Left ventricle myocardium inferior (tissue), 1 donor: ENCODE data around the gene DERL3. TPM values are rescaled to one million over a fixed set of nuclear protein-coding genes. Genes with fewer than 3 reads are reported as not detected.
A peak's percentile ranks its signal among the peaks of the same experiment; 100 is the strongest.

ENCODE experiments used
- DNase-seq: peaks from one replicate; pipeline ENCODE4 v3.0.0-alpha.2; 2020
- H3K27ac ChIP-seq: fragments of 200-600 bp; replicated peaks from 2 replicates; pipeline ENCODE4 v1.8.0; 2021
- H3K27me3 ChIP-seq: fragments of 200-600 bp; 2 replicates; pipeline ENCODE4 v1.8.0; 2021; ENCODE audit warnings: low read depth
- H3K36me3 ChIP-seq: fragments of 200-600 bp; 2 replicates; pipeline ENCODE4 v1.8.0; 2021
- H3K4me1 ChIP-seq: fragments of 200-600 bp; 2 replicates; pipeline ENCODE4 v1.8.0; 2021
- H3K4me3 ChIP-seq: fragments of 200-600 bp; 2 replicates; pipeline ENCODE4 v1.8.0; 2021; ENCODE audit warnings: mild to moderate bottlenecking, moderate library complexity
- H3K9me3 ChIP-seq: fragments of 200-600 bp; replicated peaks from 2 replicates; pipeline ENCODE4 v1.8.0; 2021
- CTCF ChIP-seq: fragments of 200-600 bp; IDR thresholded peaks from 2 replicates; pipeline ENCODE4 v1.8.0; 2021; ENCODE audit warnings: antibody characterized with exemption, mild to moderate bottlenecking, borderline replicate concordance
- intact Hi-C: fragments of 100-400 bp; cut with micrococcal nuclease; formaldehyde crosslinking; loops from one replicate; pipeline ENCODE4 v1.11.0; 2022
- total RNA-seq: library from RNA; stranded (reverse); fragmentation: NEBNext Ultra II Directional; extraction: Animal tissue kit (Norgen Biotek cat#: 25700); gene quantifications from one replicate; pipeline ENCODE4 v1.2.1, GENCODE V29; 2021
- donor health status: DM: no; HTN: yes; CAD: no; lungs with severe emphysema.

The DERL3 gene
- total RNA-seq, 1 donor from 2014 or later, result 2.0 TPM

- Histone ChIP-seq H3K27me3 (no peaks in the 10 kb centered on the region), H3K36me3 (no peaks in the 10 kb centered on the region), H3K4me1 (peaks cover 50% of the 10 kb centered on the region), H3K9me3 (no peaks in the 10 kb centered on the region), H3K27ac (peak overlapping the region; percentile 86), H3K4me3 (no peak overlapping the region)
- TF ChIP-seq CTCF, result no peak
- DNase-seq, result no peak
- intact Hi-C loops, result loop anchor here (5.0 kb wide), 1 partner anchor 73 kb away; the partner anchor contains the start of gene MMP11
These were observed 6.7 kb upstream of the DERL3 start for GRCh38 chr22:23845265-23846080.

DNA sequence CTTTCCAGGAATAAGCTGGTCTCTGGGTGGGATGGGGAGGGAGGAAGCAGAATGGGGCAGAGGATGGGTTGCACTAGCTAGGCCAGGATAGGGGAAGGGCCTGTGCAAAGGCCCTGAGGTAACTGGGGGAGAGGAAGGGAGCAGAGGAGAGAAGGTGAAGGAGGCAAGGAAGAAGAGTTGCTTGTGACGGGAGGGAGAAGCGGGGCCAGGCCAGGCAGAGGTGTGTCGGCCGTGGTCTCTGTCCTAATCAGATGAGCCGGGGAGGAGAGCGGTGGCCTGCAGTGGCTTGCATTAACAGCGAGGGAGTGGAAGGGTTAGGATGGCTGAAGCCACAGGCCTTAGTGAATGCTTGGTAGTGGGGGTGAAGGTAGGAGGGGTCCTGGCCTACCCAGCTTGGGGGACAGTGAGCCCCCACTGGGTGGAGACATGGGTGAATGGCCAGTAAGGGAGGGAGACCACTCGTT, 6.0 kb upstream of the DERL3 start:
- DNase-seq, result no peak
- intact Hi-C loops, result loop anchor here (5.0 kb wide), 1 partner anchor 72 kb away; the partner anchor contains the start of gene MMP11
- no peak for TF ChIP-seq CTCF

DNA sequence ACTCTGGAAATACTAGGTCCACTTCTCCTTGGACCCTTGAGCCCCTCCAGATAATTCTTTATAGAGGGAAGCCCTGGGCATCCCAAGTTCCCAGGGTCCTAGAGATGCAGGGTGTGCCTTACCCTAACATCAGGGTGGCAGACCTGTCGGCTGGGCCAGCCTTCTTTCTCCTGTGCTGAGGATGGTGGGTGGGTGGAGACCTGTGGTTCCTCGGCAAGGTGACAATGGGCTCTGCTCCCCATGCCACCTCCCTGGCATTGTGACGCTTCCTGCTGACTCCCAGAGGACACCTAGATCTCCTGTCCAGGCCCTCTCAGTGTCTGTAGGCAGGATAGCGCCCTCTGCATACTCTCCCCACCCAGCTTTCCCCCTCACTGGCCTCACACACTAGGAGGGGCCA, 3.8 kb upstream of the DERL3 start:
- Histone ChIP-seq H3K9me3 (no peaks in the 10 kb centered on the region), H3K36me3 (no peaks in the 10 kb centered on the region), H3K27me3 (no peaks in the 10 kb centered on the region), H3K4me3 (no peak overlapping the region), H3K4me1 (peaks cover 65% of the 10 kb centered on the region), H3K27ac (peak overlapping the region; percentile 30)
- no peak for TF ChIP-seq CTCF
- DNase-seq, result no peak
- intact Hi-C loops, result no loop called here

More for the DNA sequence above, 6.0 kb upstream of the DERL3 start:
- H3K4me3 ChIP-seq, result no peak overlapping the region
- H3K4me1 ChIP-seq, result peaks cover 53% of the 10 kb centered on the region
- no peaks in the 10 kb centered on the region for H3K36me3 ChIP-seq
- no peaks in the 10 kb centered on the region for H3K27me3 ChIP-seq
- no peaks in the 10 kb centered on the region for H3K9me3 ChIP-seq
- peak overlapping the region; percentile 86 for H3K27ac ChIP-seq

DNA sequence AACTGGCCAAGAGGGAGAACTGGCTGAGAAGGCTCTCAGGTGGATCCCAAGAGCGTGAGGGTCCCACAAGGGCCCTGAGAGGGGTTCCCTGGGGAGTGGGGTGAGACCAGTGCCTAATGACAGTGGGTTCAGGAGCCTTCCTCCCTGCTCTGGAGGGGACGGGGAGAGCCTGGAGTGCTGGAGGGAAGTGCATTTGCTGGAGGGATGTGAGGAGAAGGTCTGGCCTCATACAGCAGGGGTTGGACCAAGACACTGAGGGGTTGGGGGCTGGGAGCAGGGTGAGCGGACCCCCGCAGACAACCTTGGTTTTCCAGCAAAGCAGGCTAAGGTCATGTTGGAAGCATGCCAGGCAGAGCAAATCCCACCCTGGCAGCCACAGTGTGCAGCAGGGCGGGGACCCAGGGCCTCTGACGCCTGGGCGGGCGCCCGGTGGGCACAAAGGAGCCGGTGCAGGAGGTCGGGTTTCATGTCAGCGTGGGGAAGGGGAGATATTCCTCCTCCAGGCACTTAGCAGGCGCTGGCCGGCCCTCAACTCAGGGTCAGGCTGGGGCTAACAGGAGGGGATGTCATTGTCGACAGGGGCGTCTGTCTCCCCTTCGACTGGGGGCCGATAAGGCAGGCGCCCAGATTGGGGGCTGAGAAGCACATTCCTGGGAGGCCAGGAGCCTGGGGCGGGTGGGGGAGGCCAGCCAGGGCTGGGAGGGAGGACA, 3.1 kb upstream of the DERL3 start:
- Histone ChIP-seq H3K27me3 (no peaks in the 10 kb centered on the region), H3K9me3 (no peaks in the 10 kb centered on the region), H3K36me3 (no peaks in the 10 kb centered on the region), H3K4me1 (peaks cover 65% of the 10 kb centered on the region), H3K4me3 (no peak overlapping the region), H3K27ac (peak overlapping the region; percentile 30)
- no peak for TF ChIP-seq CTCF
- intact Hi-C loops, result no loop called here
- DNase-seq, result no peak

GRCh38 chr22:23841292-23841691, 2.5 kb upstream of the DERL3 start:
- DNase-seq, result no peak
- TF ChIP-seq CTCF, result no peak
- intact Hi-C loops, result no loop called here

More at GRCh38 chr22:23841292-23841691, 2.5 kb upstream of the DERL3 start:
- Histone ChIP-seq H3K4me1 (peaks cover 65% of the 10 kb centered on the region), H3K27me3 (no peaks in the 10 kb centered on the region), H3K27ac (no peak overlapping the region), H3K36me3 (peaks cover 2% of the 10 kb centered on the region), H3K9me3 (no peaks in the 10 kb centered on the region), H3K4me3 (no peak overlapping the region)
